Measurements from ENCODE around the gene CDKL2.
"Not testable (repeated sequence)": the region's sequence is repeated elsewhere in the genome, so short reads cannot be mapped to it uniquely, and the experiment has no call there.

The CDKL2 gene

GRCh38 chr4:75630174-75630936 is at the start of gene CDKL2:
CDKL2 (minus strand) TSS chr4:75630528; CDS start chr4:75625988, 4,540 bp downstream.
- DNase-seq (ENCODE audit: low spot score) = peak; percentile 91

DNA sequence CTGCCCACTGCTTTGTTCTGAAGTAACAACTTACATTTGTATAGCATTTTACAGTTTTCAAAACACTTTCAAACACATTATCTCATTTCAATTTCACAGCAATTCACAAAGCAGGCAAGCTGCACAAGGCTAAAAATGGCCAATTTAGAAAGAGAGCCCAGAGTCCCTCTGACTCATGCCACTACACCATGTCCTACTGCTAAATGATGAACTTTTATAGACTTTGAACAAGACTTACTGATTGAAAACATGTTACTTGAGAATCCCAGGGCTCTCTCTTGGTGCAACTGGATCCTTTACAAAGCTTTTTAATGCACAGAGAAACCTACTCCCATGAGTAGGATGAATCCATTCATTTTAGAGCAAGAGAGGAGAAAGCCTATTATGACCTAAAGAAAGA is 48.6 kb upstream of the CDKL2 start:
- DNase-seq (ENCODE audit: low spot score) = no peak

- DNase-seq (ENCODE audit: low spot score) = no peak
These were observed 48.1 kb upstream of the CDKL2 start for GRCh38 chr4:75678473-75678872.

GRCh38 chr4:75675004-75675531 is 44.7 kb upstream of the CDKL2 start:
- DNase-seq (ENCODE audit: low spot score) = no peak

GRCh38 chr4:75673959-75674328 is 43.6 kb upstream of the CDKL2 start:
- DNase-seq (ENCODE audit: low spot score) = no peak

DNA sequence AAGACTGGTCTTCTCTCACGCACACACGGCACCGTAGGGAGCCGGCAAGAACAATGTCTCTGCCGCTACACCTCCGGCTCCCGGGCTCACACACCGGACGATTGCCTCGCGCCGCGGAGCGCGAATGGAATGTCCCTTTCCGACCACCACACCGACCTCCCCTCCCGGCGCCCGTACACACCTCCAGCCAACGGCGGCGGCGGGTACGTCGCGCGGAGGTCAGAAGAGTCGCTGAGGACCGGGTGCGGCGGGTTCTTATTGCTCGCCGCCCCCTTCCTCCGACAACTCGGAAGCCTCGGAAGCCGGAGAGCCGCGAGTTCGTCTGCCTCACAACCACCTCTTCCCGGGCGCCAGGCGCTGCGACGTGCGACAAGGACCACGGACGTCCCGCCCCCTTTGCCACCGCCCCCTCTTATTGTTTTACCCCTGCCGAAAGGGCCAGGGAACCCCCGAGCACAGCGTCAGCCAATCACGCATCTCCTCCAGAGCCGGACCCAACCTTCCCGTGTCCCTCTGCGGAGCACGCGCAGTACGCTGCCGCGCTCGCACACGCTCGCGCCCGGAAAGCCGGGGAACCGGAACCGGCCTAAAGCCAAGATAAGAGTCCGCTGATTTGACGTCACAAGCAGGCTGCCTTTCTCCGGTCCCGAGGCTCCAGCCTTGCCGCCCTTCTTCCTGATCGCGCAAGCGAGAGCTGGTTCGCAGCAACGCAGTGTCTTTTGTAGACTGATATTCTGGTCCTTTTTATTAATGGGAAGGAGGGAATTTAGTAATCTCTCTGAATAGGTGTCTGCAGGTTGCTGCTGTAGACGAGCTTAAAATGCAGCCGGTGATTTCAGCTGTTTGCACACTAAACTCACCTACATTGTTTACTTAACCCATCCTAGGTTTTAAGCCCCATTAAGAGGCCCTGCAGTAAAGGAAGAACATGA is 43.0 kb upstream of the CDKL2 start, which contains the start of gene G3BP2:
Gene G3BP2, minus strand, starts transcription at position 385 of the 932 bp plus-strand sequence. CDS start 11,386 bp downstream, outside the sequence.
- DNase-seq (ENCODE audit: low spot score) = peak; percentile 98

DNA sequence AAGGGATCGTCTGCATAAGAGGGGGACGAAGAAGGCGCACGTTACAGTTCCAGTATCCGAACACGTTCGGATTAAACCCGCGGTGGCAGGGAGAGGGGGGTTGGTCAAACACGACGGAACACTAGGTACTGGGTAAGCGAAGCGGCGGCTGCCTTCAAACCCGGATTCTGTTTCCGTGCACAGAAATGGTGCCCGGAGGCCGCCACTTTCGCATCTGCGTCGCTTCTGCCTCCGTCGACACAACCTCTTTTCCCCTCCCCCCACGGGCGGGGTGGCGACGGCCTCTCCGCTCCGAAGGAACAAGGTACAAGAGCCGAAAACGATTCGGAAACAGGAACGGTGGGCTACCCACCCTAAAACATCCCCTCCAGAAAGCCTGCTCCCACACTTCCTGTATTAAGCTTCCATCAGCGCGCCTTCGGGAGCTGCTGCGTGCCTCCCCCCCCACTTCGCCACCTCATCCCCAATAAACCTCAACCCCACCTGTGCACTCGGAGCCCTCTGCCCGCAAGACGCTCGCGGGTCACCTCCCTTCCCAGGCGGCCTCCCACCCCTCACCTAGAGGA is 42.2 kb upstream of the CDKL2 start:
- peak; percentile 74 for DNase-seq (ENCODE audit: low spot score)

DNA sequence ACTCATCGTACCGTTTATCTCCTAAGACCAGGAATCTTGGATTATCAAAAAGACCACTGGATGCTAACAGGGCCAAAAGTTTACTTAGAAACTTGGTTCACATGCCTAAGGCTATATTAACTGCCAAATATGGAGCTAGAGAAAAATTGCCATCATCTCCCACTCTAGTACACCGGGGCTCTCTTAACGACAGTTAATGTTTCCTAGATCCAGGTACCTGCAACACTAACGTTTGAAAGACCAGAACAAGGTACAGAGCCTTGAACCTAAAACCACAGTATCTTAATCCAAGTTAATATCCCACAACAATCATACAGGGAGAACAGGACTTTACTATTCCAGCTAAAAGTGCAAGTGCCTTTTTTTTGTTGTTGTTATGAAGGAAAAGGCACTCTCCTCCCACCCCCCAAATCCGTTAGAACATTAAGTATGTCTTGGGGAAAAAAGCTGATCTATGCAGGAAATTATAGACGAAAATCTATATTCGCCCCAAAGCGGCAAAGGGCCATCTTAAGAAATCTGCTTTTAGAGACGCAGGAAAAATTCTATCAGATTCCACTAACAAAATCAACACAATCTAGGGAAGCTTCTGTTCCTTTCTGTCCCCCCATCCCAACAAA is 41.6 kb upstream of the CDKL2 start:
- DNase-seq (ENCODE audit: low spot score) = no peak

- no peak for DNase-seq (ENCODE audit: low spot score)
These were observed 38.3 kb upstream of the CDKL2 start for GRCh38 chr4:75668596-75668995.

- not testable (repeated sequence) for DNase-seq (ENCODE audit: low spot score)
These were observed 37.3 kb upstream of the CDKL2 start for GRCh38 chr4:75667636-75668035.

GRCh38 chr4:75666299-75666698 is 36.0 kb upstream of the CDKL2 start:
- DNase-seq (ENCODE audit: low spot score) = no peak

- DNase-seq (ENCODE audit: low spot score) = not testable (repeated sequence)
These were observed 34.3 kb upstream of the CDKL2 start for GRCh38 chr4:75664604-75665003.

GRCh38 chr4:75662626-75663025 is 32.3 kb upstream of the CDKL2 start:
- no peak for DNase-seq (ENCODE audit: low spot score)

DNA sequence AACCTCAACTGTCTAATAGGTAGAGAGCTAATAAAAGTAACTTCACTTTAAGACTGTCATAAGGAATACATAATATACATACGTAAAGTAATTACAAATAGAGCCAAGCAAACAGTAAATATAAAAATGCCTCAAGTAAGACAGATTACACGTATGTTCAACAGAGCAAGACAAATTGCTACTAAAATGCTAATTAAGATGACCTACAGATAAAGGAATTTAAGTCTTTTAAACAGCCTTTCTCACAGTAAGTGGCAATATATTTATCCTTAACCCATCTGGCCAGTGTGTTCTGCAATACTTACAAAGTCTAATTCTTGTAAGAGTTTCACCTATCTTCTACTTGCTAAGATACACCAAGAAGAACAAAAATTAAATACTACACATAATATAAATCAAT is 30.2 kb upstream of the CDKL2 start:
- no peak for DNase-seq (ENCODE audit: low spot score)

GRCh38 chr4:75659512-75660031 is 29.2 kb upstream of the CDKL2 start:
- DNase-seq (ENCODE audit: low spot score) = no peak

GRCh38 chr4:75658876-75659275 is 28.5 kb upstream of the CDKL2 start:
- no peak for DNase-seq (ENCODE audit: low spot score)

DNA sequence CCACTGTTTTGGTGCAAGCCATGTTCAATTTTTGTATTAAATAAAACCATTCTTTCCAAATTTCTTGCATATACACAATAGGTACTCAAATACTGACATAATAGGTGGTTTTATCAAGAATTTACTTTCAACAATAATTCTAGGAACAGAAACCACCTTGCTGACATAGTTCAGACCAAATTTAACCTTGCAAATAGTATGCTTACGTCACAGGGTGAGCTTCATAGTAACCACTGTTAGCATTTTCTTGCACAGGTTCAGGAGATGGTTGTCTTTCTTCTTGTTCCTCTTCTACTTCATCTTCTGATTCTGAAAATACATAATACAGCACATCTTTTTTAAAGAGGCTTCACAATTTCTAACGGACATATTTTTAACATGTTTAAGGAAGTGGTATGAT is 25.2 kb upstream of the CDKL2 start:
- DNase-seq (ENCODE audit: low spot score) = no peak

- DNase-seq (ENCODE audit: low spot score) = no peak
These were observed 24.6 kb upstream of the CDKL2 start for GRCh38 chr4:75654905-75655304.

- peak; percentile 14 for DNase-seq (ENCODE audit: low spot score)
These were observed 23.6 kb upstream of the CDKL2 start for GRCh38 chr4:75653845-75654503.

- DNase-seq (ENCODE audit: low spot score) = no peak
These were observed 13.8 kb upstream of the CDKL2 start for GRCh38 chr4:75644095-75644494.

DNA sequence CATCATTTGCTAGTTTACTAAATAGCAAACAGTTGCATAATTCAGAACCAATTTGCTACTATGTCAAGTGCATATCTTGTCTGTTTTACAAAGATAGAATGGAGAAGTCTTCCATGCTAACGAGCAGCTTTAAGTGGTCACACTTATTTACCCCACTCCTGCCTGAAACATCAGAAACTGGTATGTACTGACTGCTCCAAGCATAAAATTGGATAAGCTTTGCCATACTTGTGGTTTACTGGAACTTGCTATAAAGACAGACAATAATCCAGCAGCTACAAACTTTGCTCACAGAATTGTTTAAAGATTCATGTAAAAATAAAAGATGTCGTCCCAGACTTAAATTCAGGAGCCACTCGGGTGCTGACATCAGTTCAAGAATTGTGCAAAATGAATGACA is 13.3 kb upstream of the CDKL2 start:
- DNase-seq (ENCODE audit: low spot score) = no peak
